HG03064 (cell line): ENCODE data around the gene CBY2.

ENCODE experiments used
- ATAC-seq: cut with Tn5 transposase; IDR thresholded peaks from one replicate; pipeline ENCODE4 v1.9.1; 2021; ENCODE audit warnings: low read depth; ENCODE audit not compliant: unreplicated experiment

CBY2 gene

DNA sequence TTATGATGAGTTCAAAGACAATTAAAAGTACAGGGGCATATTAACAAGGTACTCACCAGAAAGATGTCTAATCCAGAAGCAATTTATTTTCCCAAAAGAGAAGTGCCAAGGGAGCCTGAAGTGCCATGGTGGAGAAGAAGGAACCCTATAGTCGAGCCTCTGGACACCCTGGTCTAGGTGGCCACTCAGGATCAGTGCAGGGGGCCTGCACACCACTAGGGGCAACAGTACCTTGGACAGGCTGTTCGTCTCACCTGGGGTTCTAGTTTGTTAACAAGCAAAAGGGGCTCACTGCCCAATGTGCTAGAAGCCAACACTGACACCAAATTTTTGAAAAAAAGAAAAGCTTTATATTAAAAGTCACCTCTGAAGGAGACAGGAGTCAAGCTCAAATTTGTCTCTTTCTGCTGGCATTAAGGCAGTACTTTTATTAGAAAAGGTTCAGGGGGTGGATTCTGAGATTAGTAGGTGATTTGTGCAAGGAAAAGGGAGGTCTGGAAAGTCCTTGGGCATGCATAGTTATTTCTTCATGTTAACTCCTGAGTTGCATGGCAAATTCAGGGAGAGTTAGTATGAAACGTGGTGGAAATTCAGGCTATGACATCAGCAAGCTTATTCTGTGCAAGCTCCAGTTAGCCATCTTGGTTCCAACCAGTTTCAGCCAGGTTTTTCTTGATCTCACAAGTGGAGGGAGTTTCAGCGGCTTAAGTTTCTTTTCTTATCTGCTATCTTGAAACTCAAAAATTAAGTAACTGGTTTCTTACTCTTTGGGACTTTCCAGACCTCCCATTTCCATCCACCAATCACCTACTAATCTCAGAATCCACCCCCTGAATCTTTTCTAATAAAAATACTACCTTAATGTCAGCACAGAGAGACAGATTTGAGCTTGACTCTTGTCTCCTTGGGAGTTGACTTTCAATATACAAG is 884 bp upstream of the CBY2 start:
- peak; percentile 48 for ATAC-seq

DNA sequence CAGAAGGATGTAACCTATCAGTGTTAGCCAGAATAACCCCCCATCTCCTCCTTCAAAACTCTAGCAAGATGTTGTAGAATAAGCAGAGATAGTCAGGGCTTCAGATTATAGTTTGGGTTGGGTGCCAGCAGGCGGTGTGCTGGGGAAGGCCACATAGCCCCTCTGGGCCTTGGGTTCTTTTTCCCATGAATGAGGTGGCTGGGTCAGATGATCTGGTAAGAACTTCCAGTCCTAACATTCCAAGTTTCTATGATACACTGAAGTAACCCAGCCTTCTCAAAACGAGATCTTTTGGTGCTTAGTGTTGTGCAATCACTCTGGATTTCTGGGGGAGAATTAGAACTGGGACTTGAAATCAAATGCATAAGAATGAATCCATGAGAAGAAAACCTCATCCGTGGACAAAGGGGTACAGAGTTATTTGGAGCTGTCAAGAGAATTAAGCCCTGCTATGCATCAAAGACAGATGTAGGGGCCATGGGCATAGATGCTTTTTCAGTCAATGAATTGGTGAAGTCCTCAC is 810 bp downstream of the CBY2 start:
- no peak for ATAC-seq

- no peak for ATAC-seq
These were observed 2.2 kb downstream of the CBY2 start for GRCh38 chr13:45704211-45704739.

DNA sequence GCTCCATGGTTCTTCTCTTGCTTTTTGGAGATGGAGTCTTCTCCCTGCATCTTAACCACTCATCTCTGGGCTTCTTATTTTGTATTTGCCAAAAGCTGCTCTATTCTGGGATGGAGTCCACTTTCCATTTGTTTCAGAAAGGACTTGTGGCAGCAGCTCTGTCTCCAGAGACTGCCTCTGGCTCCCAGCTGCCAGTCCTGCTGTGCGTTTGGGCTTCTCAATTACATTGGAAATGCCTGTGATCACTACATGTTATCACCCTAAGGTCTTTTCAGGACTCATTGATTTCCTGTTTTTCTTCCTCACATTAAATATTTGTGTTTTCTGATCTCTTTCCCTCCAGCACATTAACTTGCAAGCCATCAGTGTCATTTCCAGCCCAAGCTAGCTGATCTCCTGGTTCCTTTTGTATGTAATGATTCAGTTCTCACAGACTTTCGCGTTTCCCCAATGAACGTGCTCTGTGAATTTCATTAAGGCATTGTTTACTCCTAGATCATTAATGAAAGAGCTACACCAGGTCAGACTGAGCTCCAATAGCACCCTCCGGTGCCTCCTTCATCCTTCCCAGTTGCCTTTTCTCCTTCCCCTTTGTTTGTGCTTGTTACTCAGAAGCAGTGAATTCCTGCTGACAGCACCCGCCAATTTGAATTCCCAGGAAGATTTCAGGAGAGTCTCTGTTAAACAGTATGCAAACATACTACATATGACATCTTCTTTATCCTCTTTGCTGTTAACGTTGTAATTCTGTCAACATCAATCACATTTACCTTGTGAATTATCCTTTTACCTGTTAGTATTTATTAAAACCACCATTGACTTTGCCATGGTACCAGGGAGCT is 3.0 kb downstream of the CBY2 start:
- ATAC-seq: no peak

GRCh38 chr13:45705918-45706317 is 3.8 kb downstream of the CBY2 start:
- ATAC-seq: no peak

DNA sequence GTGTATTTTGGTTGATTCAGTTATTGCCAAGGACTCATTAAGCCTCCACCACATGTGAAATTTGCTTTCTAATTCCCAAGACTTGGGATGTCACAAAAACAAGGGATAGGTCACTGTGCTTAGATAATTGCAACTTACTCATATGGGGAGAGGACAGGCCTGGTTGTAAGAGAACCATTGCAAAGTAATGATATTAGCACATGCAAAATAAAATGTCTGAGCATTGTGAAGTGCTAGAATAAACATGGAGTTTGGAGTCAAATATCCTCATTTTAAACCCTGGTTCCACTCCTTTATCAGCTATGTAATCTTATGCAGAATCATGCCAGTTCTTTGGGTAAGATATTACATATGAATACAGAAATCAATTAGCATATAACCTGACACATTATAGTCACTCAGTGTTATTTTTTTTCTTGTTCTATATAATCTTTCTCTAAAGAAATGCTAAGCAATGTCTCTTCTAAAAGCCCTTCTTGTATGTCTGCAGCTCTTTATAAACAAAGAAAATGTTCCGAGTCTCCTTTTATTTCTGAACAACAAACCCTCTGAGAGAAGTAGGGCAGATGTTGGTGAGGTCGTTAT is 5.5 kb downstream of the CBY2 start:
- ATAC-seq: no peak

DNA sequence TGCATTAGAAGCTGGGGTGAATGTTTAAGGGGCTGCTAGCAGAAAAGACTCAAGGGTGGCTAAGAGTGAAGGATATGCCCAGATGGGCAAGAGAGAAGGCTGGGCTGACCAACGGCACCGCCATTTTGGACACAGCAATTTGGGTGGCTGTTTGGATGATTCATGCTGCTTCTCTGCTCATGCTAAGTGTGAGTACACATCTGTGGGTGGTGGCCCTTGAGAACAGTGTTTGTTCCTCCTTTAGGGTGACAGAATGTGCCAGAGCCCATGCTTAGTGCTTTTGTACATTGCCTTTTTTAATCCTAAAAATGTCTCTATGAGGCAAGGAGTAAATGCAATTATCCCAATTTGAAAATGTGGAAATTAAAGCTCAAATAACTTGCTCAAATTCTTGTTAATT is 9.8 kb downstream of the CBY2 start:
- ATAC-seq: no peak

DNA sequence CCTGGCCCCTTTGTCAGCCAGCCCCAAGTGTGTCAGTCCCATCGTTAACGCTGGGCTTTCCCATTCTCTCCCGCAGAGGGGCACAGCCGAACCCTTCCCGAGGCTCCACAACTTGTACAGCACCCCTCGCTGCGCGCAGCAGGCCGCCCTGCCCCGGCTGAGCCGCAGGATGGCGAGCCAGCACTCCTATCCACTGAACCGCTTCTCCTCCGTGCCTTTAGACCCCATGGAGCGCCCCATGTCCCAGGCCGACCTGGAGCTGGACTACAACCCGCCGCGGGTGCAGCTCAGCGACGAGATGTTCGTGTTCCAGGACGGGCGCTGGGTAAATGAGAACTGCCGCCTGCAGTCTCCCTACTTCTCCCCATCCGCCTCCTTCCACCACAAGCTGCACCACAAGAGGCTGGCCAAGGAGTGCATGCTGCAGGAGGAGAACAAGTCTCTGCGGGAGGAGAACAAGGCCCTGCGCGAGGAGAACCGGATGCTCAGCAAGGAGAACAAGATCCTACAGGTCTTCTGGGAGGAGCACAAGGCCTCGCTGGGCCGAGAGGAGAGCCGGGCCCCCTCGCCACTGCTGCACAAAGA is 11.1 kb downstream of the CBY2 start:
- no peak for ATAC-seq

- no peak for ATAC-seq
These were observed 11.6 kb downstream of the CBY2 start for GRCh38 chr13:45713721-45714120.

DNA sequence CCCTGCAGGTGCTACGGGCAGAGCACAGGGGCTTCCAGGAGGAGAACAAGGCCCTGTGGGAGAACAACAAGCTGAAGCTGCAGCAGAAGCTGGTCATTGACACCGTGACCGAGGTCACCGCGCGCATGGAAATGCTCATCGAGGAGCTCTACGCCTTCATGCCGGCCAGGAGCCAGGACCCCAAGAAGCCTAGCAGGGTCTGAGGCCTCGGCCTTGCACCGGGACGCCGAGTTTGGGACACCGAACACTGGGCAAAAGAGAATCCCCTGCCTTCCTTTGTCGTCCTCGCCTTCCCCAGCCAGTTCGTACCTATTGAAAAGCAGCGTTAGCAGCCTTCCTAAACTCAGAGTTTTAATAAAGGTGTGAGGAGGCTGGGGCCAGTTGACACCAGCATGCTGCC is 12.1 kb downstream of the CBY2 start:
- ATAC-seq: no peak

- no peak for ATAC-seq
These were observed 13.2 kb downstream of the CBY2 start for GRCh38 chr13:45715351-45715750.

DNA sequence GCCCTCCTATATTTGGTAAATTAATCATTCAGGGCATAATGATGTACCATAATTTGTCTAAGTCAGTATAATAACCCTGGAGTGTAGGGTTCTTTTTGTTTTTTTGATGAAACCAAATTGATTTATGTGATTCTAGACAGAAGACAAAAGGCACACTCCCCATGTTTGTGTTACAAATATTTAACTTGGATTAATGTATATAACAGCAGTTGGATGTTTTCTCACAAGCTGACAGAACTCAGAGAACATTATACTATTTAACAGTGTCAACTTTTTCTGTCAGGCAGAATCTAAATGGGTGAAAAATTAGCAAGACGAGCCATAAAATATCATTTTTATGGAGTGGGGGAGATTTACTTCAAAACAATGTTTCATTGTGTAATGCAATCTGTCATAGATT is 15.2 kb downstream of the CBY2 start:
- no peak for ATAC-seq

- ATAC-seq: no peak
These were observed 15.9 kb downstream of the CBY2 start for GRCh38 chr13:45718063-45718462.

GRCh38 chr13:45718992-45719391 is 16.9 kb downstream of the CBY2 start:
- ATAC-seq: no peak

DNA sequence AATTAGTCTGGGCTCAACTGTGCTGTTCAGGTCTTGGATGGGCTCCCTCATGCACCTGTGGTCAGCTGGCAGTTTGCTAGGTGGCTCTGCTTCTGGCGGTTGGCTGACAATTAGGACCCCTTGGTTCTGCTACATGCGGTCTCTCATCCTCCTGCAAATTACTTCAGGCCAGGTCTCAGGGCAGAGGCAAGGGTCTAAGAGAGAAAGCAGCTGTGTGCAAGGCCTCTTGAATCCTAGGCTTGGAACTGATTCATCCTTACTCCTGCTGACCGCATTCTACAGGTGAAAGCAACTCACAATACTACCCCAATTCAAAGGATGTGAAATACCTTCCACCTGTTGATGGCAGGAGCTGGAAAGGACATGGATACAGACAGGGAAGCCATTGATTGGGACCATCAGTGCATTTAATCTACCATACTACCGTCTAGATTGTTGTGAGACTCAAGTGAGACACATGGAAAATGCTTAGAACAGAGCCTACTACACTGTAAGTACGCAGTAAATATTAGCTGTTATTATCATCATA is 19.1 kb downstream of the CBY2 start:
- ATAC-seq: no peak

DNA sequence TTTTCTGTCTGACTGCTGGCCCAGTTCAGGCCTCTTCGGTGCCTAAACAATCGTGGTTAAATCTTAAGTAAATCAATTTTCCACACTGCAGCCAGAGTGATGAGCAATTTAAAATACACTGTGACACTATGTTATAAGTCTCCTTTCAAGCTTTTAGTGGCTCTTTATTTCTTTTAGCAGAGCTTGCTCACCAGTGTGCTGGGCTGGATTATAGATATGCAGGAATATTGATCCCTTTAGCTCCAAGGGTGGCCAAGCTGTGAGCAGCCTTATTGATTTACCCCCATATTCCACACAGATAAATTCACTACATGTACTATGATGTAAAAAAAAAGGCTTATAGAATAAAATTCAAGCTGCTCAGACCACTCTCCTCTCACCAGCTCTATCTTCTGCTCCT is 21.7 kb downstream of the CBY2 start:
- ATAC-seq: no peak

GRCh38 chr13:45728759-45729158 is 26.6 kb downstream of the CBY2 start:
- ATAC-seq: no peak

DNA sequence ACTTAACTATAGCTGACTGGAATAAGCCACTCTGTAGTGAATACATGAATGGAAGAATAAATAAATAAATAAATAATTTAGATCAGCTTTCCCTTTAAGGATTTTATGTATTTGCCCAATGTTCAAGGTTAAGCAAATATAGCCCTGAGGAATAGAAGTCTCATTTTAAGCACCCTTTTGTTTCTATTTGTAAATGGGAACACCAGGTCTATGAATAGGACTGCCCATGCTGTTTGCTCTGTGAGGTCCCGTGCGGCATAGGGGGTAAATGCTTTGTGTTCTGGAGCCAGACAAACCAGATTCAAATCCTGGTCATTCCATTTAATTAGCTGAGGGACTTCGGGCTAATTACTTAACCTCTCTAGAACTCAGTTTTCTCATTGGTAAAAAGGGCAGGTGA is 29.3 kb downstream of the CBY2 start:
- no peak for ATAC-seq

GRCh38 chr13:45732916-45733315 is 30.8 kb downstream of the CBY2 start:
- ATAC-seq: no peak

DNA sequence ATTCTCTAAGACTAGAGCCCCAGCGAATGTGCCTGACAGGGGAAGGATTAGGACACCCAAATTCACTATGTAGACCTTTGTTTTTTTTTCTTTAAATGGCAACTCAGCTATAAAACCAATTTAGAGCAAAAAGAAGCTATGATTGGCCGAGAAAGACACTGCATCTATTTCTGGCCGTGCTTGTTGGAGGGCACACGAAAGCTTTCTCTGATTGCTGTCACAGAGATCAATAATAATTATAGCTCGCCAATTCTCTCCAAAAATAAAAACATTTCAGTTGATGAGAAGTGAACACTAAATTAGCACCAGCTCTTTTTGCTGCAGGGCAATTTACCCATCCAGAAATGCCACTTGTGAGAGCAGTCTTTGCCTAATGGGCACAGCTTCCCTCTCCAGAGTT is 31.2 kb downstream of the CBY2 start:
- no peak for ATAC-seq
